SK-N-SH treated with all-trans-retinoic acid at 6 μM for 48 hours (cell line): ENCODE results near the gene LAPTM5.

Experiments used
- ATAC-seq: fragments of 200-7000 bp; cut with Tn5 transposase; 3 replicates; pipeline ENCODE4 v1.9.1; 2020; ENCODE audit warnings: mild to moderate bottlenecking, moderate library complexity
- ARNTL ChIP-seq: fragments of 450-650 bp; formaldehyde crosslinking; IDR thresholded peaks from 2 replicates; pipeline ENCODE4 v1.5.0; 2020; ENCODE audit warnings: low read depth, mild to moderate bottlenecking, moderate library complexity, borderline replicate concordance
- BACH2 ChIP-seq: fragments of 250-450 bp; sonication (Bioruptor Pico); IDR thresholded peaks from 2 replicates; pipeline ENCODE4 v1.9.0; 2021; ENCODE audit warnings: mild to moderate bottlenecking, borderline replicate concordance
- CSDC2 ChIP-seq: fragments of 250-450 bp; sonication (Bioruptor Pico); IDR thresholded peaks from 2 replicates; pipeline ENCODE4 v1.5.0; 2020; ENCODE audit warnings: mild to moderate bottlenecking, moderate library complexity
- ESRRG ChIP-seq: fragments of 250-450 bp; sonication (Bioruptor Pico); IDR thresholded peaks from 2 replicates; pipeline ENCODE4 v1.6.1; 2021; ENCODE audit warnings: mild to moderate bottlenecking
- GLIS3 ChIP-seq: fragments of 250-450 bp; sonication (Bioruptor Pico); IDR thresholded peaks from 2 replicates; pipeline ENCODE4 v1.5.0; 2020; ENCODE audit warnings: mild to moderate bottlenecking, moderate library complexity
- ISL1 ChIP-seq: fragments of 250-450 bp; sonication (Bioruptor Pico); IDR thresholded peaks from 2 replicates; pipeline ENCODE4 v2.1.2; 2022; ENCODE audit warnings: mild to moderate bottlenecking, moderate library complexity
- PPARA ChIP-seq: fragments of 250-450 bp; sonication (Bioruptor Pico); IDR thresholded peaks from 2 replicates; pipeline ENCODE4 v1.5.0; 2020; ENCODE audit warnings: mild to moderate bottlenecking, borderline replicate concordance
- RARB ChIP-seq: fragments of 250-450 bp; sonication (Bioruptor Pico); IDR thresholded peaks from 2 replicates; pipeline ENCODE4 v1.8.0; 2021; ENCODE audit warnings: mild to moderate bottlenecking, moderate library complexity
- SNAI2 ChIP-seq: fragments of 250-450 bp; sonication (Bioruptor Pico); IDR thresholded peaks from 2 replicates; pipeline ENCODE4 v1.5.0; 2020; ENCODE audit warnings: mild to moderate bottlenecking, moderate library complexity
- TCF4 ChIP-seq: fragments of 250-450 bp; sonication (Bioruptor Pico); IDR thresholded peaks from 2 replicates; pipeline ENCODE4 v1.8.0; 2021; ENCODE audit warnings: mild to moderate bottlenecking, moderate library complexity, borderline replicate concordance
- TOX ChIP-seq: fragments of 250-450 bp; sonication (Bioruptor Pico); IDR thresholded peaks from 2 replicates; pipeline ENCODE4 v1.8.0; 2021; ENCODE audit warnings: mild to moderate bottlenecking, moderate library complexity, borderline replicate concordance
- ZC3H10 ChIP-seq: fragments of 250-450 bp; sonication (Bioruptor Pico); IDR thresholded peaks from 2 replicates; pipeline ENCODE4 v1.5.1; 2021; ENCODE audit warnings: mild to moderate bottlenecking, moderate library complexity
- ZFP3 ChIP-seq: fragments of 250-450 bp; sonication (Bioruptor Pico); IDR thresholded peaks from 2 replicates; pipeline ENCODE4 v1.5.0; 2020; ENCODE audit warnings: mild to moderate bottlenecking, moderate library complexity
- ZFP30 ChIP-seq: fragments of 450-650 bp; formaldehyde crosslinking; IDR thresholded peaks from 2 replicates; pipeline ENCODE4 v1.5.0; 2022; ENCODE audit warnings: mild to moderate bottlenecking, moderate library complexity
- ZNF565 ChIP-seq: fragments of 450-650 bp; formaldehyde crosslinking; conservative IDR thresholded peaks from 2 replicates; pipeline ENCODE4 v1.5.0; 2020; ENCODE audit warnings: low read depth, mild to moderate bottlenecking, moderate library complexity
- ZNF70 ChIP-seq: fragments of 450-650 bp; formaldehyde crosslinking; IDR thresholded peaks from 2 replicates; pipeline ENCODE4 v1.5.0; 2020; ENCODE audit warnings: mild to moderate bottlenecking, moderate library complexity
- ZNF8 ChIP-seq: fragments of 450-650 bp; formaldehyde crosslinking; IDR thresholded peaks from 2 replicates; pipeline ENCODE4 v1.5.0; 2020; ENCODE audit warnings: mild to moderate bottlenecking, moderate library complexity
- TF ChIP-seq, protein P1 (sequence below): fragments of 250-450 bp; sonication (Bioruptor Pico); IDR thresholded peaks from 2 replicates; pipeline ENCODE4 v1.8.0; 2020; ENCODE audit warnings: mild to moderate bottlenecking, moderate library complexity, borderline replicate concordance
- TF ChIP-seq, protein P2 (sequence below): fragments of 250-450 bp; sonication (Bioruptor Pico); IDR thresholded peaks from 2 replicates; pipeline ENCODE4 v1.5.1; 2020; ENCODE audit warnings: low read depth, mild to moderate bottlenecking, moderate library complexity
- TF ChIP-seq, protein P3 (sequence below): fragments of 250-450 bp; sonication (Bioruptor Pico); IDR thresholded peaks from 2 replicates; pipeline ENCODE4 v1.8.0; 2021; ENCODE audit warnings: low read depth, mild to moderate bottlenecking, moderate library complexity, borderline replicate concordance
- TF ChIP-seq, protein P4 (sequence below): fragments of 250-450 bp; sonication (Bioruptor Pico); IDR thresholded peaks from 2 replicates; pipeline ENCODE4 v1.5.1; 2021; ENCODE audit warnings: mild to moderate bottlenecking, moderate library complexity
- TF ChIP-seq, protein P5 (sequence below): fragments of 250-450 bp; sonication (Bioruptor Pico); IDR thresholded peaks from 2 replicates; pipeline ENCODE4 v1.5.0; 2020; ENCODE audit warnings: mild to moderate bottlenecking, moderate library complexity

Gene LAPTM5

DNA sequence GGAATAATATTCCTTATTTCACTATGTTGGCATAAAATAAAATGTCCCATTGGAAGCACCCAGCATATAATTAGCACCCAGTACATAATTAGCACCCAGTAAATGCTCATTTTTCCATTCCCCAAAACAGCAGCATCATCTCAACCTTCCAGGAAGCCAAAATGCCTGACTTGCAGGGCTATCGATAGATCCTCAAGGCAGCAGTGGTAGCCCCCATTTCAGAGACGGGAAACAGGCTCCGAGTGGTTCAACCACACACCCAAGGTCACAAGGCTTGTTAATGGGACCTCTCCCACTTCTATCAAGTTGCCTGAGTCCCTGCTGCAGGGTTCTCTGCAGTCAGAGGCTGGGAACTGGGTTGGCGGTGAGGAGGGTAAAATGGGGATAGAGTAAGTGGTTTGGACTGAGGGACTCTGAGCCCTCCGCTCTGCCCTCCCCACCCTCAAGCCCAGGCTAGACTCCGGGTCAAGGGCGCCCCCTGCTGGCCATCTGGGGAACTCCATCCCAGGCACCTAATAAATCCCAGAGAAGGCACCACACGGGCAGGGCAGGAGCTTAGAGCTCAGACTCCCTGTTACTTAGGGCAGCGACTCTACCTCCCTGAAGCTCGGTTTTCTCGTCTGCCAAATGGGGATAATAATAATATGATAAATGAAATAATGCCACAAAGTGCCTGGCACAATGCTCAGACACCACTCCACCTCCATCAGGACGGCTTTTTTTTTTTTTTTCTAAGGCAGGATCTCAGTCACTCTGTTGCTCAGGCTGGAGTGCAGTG is 21.9 kb upstream of the LAPTM5 start:
- TF ChIP-seq ZFP3 (CRISPR knock-in tag) (no peak), BACH2 (CRISPR knock-in tag) (no peak), TOX (CRISPR knock-in tag) (no peak), ISL1 (CRISPR knock-in tag) (no peak), SNAI2 (CRISPR knock-in tag) (no peak), ESRRG (CRISPR knock-in tag) (no peak), ZNF8 (CRISPR knock-in tag) (no peak), ARNTL (no peak), ZNF70 (no peak), RARB (CRISPR knock-in tag) (no peak), GLIS3 (CRISPR knock-in tag) (no peak), PPARA (CRISPR knock-in tag) (no peak), ZNF565 (CRISPR knock-in tag) (no peak), CSDC2 (CRISPR knock-in tag) (no peak), ZFP30 (CRISPR knock-in tag) (no peak), ZC3H10 (no peak)
- TF ChIP-seq, protein P1, sequence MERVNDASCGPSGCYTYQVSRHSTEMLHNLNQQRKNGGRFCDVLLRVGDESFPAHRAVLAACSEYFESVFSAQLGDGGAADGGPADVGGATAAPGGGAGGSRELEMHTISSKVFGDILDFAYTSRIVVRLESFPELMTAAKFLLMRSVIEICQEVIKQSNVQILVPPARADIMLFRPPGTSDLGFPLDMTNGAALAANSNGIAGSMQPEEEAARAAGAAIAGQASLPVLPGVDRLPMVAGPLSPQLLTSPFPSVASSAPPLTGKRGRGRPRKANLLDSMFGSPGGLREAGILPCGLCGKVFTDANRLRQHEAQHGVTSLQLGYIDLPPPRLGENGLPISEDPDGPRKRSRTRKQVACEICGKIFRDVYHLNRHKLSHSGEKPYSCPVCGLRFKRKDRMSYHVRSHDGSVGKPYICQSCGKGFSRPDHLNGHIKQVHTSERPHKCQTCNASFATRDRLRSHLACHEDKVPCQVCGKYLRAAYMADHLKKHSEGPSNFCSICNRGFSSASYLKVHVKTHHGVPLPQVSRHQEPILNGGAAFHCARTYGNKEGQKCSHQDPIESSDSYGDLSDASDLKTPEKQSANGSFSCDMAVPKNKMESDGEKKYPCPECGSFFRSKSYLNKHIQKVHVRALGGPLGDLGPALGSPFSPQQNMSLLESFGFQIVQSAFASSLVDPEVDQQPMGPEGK (CRISPR knock-in tag) = no peak
- TF ChIP-seq, protein P2, sequence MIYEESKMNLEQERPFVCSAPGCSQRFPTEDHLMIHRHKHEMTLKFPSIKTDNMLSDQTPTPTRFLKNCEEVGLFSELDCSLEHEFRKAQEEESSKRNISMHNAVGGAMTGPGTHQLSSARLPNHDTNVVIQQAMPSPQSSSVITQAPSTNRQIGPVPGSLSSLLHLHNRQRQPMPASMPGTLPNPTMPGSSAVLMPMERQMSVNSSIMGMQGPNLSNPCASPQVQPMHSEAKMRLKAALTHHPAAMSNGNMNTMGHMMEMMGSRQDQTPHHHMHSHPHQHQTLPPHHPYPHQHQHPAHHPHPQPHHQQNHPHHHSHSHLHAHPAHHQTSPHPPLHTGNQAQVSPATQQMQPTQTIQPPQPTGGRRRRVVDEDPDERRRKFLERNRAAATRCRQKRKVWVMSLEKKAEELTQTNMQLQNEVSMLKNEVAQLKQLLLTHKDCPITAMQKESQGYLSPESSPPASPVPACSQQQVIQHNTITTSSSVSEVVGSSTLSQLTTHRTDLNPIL = no peak
- TF ChIP-seq, protein P3, sequence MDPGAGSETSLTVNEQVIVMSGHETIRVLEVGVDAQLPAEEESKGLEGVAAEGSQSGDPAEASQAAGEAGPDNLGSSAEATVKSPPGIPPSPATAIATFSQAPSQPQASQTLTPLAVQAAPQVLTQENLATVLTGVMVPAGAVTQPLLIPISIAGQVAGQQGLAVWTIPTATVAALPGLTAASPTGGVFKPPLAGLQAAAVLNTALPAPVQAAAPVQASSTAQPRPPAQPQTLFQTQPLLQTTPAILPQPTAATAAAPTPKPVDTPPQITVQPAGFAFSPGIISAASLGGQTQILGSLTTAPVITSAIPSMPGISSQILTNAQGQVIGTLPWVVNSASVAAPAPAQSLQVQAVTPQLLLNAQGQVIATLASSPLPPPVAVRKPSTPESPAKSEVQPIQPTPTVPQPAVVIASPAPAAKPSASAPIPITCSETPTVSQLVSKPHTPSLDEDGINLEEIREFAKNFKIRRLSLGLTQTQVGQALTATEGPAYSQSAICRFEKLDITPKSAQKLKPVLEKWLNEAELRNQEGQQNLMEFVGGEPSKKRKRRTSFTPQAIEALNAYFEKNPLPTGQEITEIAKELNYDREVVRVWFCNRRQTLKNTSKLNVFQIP (CRISPR knock-in tag) = no peak
- TF ChIP-seq, protein P4, sequence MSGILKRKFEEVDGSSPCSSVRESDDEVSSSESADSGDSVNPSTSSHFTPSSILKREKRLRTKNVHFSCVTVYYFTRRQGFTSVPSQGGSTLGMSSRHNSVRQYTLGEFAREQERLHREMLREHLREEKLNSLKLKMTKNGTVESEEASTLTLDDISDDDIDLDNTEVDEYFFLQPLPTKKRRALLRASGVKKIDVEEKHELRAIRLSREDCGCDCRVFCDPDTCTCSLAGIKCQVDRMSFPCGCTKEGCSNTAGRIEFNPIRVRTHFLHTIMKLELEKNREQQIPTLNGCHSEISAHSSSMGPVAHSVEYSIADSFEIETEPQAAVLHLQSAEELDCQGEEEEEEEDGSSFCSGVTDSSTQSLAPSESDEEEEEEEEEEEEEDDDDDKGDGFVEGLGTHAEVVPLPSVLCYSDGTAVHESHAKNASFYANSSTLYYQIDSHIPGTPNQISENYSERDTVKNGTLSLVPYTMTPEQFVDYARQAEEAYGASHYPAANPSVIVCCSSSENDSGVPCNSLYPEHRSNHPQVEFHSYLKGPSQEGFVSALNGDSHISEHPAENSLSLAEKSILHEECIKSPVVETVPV = no peak
- peak; percentile 87 for ATAC-seq

DNA sequence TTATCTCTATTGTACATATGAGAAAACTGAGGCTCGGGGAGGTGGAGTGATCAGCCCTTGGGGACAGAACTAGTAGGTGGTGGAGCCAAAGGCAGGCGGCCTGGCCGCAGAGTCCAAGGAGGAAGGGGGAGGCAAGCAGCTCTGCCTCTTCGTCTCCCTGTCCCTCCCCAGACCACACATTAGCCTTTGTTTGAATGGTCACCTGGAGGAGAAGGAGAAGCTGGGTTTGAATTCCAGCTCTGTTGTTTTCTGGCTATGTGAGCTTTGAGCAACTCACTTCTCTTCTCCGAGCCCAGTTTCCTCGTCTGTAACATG is 21.4 kb upstream of the LAPTM5 start:
- TF ChIP-seq, protein P2 = no peak
- no peak for TF ChIP-seq SNAI2 (CRISPR knock-in tag)
- TF ChIP-seq TOX (CRISPR knock-in tag) = no peak
- ATAC-seq = no peak

DNA sequence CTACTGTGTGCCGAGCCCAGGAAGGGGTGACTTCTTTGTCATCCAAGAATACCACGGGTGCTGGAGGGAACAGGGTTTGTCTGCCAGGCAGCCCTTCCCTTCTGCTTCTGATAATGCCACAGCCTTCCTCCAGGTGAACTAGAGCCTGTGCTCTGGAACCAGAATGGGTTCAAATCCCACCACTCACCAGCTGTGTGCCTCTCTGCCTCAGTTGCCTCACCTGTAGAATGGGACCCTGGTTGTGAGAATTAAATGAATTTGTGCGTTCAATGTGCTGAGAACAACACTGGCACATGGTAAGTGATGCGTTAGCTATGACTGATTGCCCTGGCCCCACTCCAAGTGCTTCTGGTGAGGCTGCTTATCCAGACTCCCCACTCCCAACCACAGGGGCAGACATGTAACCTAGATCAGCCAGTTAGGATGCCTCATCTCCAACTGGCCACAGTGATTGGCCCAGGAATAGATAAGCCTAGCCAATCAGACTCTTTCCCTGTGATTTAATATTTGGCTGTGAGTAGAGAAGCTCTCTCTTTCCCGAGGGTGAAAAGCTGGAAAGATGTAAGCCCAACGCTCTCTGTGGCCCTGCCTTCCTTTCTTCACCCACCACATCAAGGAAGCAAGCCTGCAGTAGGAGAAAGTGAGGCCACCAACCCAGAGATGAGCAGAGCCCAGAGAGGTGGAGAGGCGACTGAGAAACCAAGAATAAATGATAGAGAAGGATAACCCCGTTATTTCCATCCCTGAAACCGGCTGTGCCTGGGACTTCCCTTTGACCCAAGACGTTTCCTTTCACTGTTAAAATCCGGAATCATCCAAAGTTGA is 20.8 kb upstream of the LAPTM5 start:
- TF ChIP-seq TCF4 (CRISPR knock-in tag) (no peak), GLIS3 (CRISPR knock-in tag) (no peak), TOX (CRISPR knock-in tag) (no peak)
- TF ChIP-seq, protein P5, sequence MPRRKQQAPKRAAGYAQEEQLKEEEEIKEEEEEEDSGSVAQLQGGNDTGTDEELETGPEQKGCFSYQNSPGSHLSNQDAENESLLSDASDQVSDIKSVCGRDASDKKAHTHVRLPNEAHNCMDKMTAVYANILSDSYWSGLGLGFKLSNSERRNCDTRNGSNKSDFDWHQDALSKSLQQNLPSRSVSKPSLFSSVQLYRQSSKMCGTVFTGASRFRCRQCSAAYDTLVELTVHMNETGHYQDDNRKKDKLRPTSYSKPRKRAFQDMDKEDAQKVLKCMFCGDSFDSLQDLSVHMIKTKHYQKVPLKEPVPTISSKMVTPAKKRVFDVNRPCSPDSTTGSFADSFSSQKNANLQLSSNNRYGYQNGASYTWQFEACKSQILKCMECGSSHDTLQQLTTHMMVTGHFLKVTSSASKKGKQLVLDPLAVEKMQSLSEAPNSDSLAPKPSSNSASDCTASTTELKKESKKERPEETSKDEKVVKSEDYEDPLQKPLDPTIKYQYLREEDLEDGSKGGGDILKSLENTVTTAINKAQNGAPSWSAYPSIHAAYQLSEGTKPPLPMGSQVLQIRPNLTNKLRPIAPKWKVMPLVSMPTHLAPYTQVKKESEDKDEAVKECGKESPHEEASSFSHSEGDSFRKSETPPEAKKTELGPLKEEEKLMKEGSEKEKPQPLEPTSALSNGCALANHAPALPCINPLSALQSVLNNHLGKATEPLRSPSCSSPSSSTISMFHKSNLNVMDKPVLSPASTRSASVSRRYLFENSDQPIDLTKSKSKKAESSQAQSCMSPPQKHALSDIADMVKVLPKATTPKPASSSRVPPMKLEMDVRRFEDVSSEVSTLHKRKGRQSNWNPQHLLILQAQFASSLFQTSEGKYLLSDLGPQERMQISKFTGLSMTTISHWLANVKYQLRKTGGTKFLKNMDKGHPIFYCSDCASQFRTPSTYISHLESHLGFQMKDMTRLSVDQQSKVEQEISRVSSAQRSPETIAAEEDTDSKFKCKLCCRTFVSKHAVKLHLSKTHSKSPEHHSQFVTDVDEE = peak; percentile 13; the same call in 1 of the 2 replicates
- TF ChIP-seq, all 23 proteins: peak for 1
- ATAC-seq = peak; percentile 60
